Stimulated activated CD4-positive, alpha-beta T cell treated with anti-CD3 and anti-CD28 coated beads, Interleukin-15, amount 100 ng/mL, for 48 hours (primary cell): Measurements from ENCODE around the gene SLC6A6.

Source experiments
- DNase-seq, 2 donors: peaks; one replicate each; pipeline ENCODE4 v3.0.0-alpha.2; 2020; ENCODE audit warnings: low read depth in 2 of 2

The SLC6A6 gene

DNA sequence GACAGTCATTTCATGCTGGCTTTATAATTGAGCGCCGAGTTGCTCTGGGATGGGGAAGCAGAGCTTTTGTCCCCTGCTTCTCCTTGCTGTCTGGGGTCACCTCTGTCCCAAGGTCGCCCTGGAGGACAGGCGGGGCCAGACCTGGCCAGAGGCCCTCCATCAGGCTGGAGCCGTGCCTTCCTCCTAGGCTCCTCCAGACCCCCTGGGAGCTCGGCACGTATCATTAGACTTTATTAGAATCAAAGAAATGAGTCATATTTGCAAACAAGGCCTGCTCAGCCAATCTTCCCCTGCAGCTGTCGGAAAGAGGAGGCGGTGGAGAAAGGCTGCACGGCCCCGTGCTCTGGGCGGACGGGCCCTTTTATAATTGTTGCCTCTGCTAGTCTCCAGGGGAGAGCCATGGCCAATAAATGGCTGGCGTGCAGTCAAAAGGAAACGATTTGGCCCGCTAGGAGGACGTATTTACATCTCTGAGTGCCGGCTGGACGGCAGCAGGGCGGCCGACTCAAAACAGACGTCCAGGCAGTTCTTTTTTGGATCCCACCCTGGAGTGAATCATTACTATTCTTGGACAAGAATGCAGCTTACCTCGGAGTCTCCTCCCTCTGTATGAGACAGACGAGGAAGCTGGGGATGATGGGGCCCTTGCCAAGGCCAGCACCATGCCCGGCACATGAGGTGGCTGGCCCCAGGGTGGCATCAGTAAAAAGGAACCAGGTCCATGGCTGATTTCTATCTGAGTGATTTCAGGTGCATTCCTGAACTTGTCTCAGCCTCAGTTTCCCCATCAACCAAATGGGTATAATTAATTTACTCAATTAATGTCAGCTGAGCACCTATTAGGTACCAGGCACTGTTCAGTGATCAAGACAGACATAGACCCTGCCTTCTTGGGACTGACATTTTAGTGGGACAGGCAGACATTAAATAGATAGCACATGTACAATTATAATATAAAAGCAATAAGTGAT lies 50.6 kb downstream of the SLC6A6 start:
- no peak for DNase-seq

GRCh38 chr3:14453876-14454638 lies 51.7 kb downstream of the SLC6A6 start:
- no peak for DNase-seq

DNA sequence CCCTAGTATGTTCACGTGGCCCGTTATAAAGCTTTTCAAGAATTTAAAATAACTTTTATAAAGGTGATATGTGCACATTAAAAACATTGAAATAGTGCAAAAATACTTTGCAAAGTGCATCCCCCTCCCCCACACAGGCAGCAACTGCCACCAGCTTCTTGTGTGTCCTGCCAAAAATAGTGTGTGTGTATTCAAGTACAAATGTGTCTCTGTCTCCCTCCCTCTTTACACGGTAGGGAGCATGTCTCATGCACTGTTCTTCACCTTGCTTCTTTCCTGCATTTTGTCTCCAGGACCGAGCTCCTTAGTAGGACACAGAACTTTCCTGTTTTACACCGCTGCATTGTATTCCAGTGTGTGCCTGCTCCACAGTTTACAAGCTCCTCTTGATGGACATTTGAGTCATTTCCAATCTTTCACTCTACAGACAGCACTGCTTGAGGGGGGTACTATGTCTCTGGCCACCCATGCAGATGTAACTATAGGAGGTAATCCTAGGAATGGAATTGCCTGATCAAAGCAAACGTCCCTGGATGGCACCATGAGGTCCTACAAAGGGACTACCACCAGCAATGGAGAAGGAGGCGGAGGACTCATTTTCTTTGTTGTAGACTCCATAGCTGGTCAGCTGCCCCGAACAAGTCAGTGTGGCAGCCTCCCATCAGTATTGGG lies 52.4 kb downstream of the SLC6A6 start:
- DNase-seq = no peak

DNA sequence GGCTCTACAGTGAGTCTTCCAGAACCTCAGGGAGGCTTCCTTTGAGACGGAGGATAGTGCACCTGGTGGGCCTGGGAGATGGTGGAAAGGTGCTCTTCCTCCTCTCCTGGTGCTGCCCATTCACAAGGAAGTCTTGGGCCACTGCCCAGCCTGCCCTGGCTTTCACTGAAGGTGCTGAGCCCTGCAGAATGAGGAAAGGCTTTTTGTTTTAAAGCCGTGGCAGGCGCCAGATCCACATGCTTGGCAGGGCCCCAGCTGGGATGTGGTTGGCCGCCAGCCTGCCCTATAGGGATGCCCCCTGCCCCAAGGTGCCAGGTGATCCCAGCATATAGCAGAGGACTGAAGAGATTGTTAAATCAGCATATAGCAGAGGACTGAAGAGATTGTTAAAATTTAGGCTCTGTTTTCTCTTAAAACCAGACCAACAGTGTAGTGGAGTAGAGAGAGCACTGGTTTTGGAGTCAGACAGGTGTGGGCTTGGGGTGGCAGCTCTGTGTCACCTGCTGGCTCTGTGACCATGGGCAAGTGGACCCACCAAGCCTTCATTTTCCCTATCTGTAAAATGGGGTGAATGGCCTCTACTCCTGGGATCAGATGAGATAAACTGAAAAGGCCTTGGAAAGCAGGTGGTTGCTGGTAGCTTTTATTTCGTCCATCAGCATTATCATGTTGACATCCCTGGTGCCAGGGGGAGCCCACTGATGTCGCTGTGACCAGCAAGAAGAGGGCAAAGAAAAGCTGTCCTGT lies 53.3 kb downstream of the SLC6A6 start:
- DNase-seq = no peak

GRCh38 chr3:14456794-14457193 lies 54.4 kb downstream of the SLC6A6 start:
- DNase-seq = no peak

DNA sequence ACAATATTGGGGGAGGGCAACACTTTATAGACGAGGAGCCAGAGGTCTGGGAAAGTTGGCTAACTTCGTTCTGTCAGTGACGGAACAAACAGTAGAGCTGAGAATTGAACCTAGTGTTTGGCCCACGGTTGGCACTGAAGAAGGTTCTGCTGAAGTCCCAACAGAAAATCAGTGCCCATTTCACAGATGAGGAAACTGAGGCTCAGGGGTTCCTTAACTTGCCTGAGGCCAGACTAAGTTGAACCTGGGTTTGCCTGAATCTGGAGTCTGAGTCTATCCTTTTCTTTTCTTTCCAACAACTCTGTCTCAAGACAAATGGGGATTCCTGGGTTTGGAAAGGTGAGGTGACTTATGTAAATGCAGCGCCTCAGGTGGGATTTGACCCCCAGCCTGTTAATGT lies 55.1 kb downstream of the SLC6A6 start:
- no peak for DNase-seq

DNA sequence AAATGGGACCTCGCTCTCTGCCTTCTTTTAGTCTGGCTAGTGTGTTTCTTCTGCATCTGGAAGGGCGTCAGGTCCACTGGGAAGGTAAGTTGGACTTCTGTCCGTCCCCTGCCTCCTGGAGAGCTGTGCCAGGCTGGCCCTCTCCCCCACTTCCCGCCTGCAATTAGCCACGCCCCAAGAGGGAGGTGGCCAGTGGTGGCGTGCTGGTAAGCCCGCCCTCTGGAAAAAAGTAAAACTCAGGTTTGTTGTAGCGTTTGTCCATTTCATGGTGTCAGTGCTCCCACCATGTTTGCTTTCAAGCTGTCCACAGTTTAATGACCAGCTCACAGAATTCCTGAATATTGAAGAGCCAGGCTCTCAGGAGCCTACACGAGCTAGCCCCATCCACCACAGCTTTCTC lies 55.6 kb downstream of the SLC6A6 start:
- no peak for DNase-seq

DNA sequence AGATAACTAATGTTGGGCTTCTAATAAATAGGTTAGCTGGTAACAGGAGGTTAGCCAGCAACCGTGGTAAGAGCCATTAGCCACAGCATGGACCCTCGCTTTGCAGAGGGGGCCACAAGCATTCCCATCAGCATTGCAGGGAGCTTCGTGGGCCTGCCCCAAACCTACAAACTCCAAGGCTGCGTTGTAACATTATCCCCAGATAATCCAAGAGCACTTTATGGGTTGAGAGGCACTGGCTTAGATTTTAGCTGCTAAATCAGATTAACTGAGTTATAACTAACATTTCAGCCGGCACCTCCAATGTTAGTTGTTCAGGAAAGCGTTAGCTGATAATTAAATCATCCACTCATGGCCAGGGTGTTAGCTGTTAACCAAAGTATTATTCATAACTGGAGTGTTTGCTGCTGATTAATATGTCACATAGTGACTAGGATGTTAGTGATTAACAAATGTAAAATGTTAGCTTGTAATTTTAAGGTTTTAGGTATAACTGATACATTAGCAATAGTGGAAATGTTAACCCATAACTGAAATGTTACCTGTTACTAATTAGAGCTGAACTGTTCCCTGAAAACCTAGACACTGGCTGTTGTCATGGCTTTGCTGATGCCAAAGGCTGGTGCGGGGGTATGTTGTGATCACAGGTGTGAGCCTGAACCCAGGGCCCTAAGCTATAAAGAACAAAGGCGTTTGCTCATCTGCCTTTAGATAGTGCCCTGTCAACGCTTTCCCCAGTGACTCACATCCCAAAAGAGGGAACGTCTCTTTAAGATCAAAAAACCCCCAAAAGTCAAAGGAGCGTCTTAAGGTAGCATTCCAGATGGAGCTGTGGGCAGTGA lies 56.2 kb downstream of the SLC6A6 start:
- DNase-seq = no peak

DNA sequence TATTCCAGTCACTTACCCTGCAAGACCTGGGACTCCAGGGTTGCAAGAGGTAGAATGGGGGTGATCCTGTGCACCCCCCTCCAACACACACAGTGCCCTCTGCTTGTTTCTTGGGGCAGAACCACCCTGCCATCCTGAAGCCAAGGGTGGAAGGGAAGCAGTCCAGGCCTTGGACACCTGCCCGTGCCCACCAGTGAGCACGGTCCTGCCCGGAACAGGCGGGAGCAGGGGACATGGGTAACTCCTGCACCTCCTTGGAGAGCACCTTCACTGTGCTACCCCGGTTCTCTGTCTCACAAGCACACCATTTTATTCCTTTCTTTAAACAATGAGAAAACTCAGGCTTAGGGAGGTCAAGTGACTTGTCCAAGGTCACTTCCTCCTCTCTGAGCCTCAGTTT lies 57.0 kb downstream of the SLC6A6 start:
- DNase-seq = no peak

DNA sequence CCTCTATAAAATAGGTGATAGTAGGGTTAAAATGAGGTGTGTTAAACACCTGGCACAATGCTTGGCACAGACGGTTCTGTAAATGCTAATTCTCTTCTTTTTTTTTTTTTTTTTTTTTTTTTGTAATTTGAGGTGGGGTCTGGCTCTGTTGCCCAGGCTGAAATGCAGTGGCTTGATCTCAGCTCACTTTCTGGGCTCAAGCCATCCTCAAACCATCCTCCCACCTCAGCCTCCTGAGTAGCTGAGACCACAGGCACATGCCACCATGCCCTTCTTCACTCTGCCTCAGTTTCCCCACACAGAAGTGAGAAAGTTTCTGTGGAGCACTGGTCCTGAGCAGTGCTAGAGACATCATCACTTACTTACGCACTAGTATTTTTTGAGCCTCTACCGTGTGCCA lies 57.4 kb downstream of the SLC6A6 start:
- no peak for DNase-seq

DNA sequence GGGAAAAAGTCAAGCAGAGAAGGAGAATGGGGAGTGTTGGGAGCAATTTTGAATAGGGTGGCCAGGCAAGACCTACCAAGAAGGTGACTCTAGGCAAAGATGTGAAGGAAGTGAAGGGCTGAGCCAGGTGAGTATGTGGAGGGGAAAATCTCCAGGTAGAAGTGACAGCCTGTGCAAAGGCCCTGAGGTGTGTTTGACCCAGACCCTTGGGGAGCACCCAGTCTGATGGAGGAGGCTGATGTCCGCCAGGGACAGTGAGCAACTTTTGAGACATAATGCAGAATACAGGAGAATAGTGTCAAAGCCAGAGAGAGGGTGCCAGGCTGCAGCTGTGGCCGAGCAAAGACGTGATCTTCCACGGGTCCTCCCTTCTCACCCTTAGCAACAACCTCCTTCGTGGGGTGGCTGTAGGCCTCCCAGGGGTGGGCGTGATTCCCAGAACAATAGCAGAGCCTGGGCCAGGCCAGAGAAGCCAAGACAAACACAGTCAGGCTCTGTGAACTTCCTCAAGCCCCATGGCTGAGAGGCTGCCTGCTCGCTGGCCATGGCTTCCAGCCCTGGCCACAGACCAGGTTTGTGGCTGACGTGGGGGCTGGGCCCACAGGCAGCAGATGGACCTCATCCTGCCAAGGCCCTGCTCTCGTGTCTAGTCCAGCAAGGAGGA lies 58.1 kb downstream of the SLC6A6 start:
- no peak for DNase-seq

- no peak for DNase-seq
Observed at GRCh38 chr3:14461006-14461747, 58.8 kb downstream of the SLC6A6 start.

- no peak for DNase-seq
Observed at GRCh38 chr3:14461748-14462324, 59.4 kb downstream of the SLC6A6 start.

DNA sequence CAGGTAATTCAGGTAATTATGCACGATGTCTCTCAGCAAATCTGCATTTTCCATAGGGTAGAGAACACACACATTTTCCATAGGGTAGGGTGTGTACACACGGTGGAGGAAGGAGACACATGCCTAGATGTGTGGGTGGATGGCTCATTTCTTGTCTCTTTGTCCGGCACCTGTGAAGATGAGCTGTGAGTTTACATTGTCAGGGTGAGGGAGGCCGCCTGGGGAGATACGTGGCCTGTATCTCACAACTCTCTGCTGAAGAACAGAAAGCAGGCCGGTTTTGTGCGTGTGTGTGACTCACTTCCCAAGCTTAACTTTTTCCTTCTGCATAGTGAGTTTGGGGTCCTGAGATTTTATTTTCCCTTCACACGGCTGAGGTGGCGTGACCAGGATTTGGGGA lies 60.3 kb downstream of the SLC6A6 start:
- peak; percentile 37 to 43 for DNase-seq

DNA sequence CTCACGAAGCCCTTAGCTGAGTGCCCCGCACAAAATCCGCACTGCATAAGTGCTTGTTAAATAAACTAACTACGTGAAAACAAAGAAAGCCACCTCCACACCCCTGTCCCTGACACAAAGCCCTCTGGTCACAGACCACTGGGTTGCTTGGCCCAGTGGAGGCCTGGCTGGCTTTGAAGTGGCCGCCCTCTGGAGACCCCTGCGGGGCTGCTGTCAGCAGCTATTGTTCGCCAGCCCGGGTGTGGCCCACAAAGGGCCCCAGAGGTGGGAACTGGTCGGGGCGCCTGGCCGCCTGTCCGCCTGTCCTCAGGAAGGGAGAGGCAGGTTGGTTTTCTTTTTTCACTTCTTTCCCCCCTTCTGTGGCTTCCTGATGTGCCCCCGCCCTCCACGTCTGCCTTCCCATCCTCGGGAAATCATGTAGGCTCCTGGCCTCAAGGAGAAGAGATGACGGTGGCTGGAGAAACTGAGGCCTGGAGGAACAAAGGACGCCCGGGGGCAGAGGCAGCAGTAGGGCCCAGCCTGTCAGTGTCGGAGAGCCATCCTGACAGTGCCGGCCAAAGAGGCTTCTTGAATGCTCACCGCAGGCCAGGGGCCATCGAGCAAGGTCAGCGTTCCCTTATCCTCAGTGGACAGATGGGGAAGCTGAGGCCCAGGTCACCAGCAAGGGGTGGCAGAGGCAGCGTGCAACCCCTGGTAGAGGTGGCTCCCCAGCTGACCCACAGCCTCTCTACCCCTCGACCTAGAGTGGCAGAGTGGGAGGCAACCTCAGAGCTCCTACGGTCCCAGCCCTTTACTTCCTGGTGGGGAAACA lies 61.1 kb downstream of the SLC6A6 start:
- no peak for DNase-seq

DNA sequence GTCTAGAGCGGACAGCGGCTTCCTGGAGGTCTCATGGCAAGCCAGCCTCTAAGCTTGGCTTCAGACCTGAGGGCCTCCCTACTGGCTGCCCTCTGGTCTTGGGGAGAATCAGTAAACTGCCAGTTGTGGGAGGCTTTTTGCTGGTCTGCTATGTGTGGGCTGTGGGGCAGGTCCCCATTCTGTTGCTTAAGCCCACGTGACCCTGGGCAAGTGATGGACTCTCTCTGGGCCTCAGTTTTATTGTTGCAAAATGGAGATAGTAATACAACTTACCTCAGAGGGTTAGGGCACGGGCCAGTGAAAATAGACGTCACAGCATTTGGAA lies 61.7 kb downstream of the SLC6A6 start:
- no peak for DNase-seq

DNA sequence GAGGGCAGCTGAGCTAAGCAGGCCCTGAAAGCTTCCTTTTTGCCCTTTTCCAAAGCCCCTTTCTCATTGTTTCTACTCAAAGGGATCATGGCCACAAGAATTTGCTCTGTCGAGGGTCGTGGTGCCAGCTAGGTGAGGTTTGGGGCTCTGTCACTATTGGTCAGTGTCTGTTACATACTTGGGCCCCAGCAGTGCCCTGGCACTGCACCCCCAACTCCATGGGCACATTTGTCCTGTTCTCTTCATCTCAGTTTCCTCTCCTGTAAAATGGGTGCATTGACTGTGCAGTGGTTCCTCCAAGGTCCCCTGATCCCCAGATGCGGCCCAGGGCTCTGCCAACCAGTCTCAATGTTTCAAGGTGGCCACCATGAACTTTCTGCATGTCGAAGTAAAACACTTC lies 62.1 kb downstream of the SLC6A6 start:
- DNase-seq = no peak

DNA sequence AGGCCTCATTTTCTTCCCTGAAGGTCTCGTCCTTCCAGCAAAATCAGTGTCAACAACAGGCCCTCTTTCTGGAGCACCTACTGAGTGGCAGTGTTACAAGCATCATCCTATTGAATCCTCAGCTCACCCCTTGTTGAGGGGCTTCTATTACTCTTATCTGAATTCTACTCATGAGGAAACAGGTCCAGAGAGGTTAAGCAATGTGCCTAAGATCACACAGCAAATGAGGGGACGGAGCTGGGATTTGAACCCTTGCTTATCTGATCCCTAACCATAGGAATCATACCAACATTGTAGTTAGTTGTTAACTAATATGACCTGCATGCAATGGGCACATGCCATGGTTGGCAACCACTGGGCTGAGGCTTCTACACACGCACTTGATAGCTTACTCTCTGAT lies 63.0 kb downstream of the SLC6A6 start:
- DNase-seq = no peak
